Lower leg skin (tissue), 3 donors: ENCODE measurements around the gene ADAM17.

ENCODE experiments used
- POLR2A ChIP-seq, 2 donors: fragments of 450-650 bp; IDR thresholded peaks; one replicate each; pipeline ENCODE4 v1.6.1; 2016 to 2017; ENCODE audit warnings: antibody characterized with exemption in 2 of 2, mild to moderate bottlenecking in 1 of 2, moderate library complexity in 1 of 2
- TF ChIP-seq, protein P1 (sequence below), 3 donors: fragments of 450-650 bp; IDR thresholded peaks; one replicate each; pipeline ENCODE4 v1.5.1; 2016; ENCODE audit warnings: antibody characterized with exemption in 3 of 3, mild to moderate bottlenecking in 3 of 3, moderate library complexity in 2 of 3

DNA sequence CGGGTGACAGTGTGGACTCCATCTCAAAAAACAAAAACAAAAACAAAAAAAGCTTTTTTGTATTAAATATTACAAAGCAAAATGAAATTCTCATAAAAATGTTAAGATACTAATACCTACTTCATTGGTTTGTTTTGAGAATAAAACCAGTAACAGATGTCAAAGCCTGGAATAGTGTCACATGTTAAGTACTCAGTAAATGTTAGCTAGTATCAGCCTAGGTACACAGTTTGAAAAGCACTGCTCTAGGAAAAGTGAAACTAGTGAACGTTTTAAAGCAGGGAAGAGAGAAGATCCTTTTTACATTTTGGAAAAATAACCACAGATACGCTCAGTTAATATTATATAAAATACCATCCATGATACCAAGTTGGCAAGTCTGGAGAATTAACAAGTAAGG, 37.1 kb upstream of the ADAM17 start:
- no peak for TF ChIP-seq POLR2A (IDR thresholded peaks at IDR 0.05)
- TF ChIP-seq, protein P1, sequence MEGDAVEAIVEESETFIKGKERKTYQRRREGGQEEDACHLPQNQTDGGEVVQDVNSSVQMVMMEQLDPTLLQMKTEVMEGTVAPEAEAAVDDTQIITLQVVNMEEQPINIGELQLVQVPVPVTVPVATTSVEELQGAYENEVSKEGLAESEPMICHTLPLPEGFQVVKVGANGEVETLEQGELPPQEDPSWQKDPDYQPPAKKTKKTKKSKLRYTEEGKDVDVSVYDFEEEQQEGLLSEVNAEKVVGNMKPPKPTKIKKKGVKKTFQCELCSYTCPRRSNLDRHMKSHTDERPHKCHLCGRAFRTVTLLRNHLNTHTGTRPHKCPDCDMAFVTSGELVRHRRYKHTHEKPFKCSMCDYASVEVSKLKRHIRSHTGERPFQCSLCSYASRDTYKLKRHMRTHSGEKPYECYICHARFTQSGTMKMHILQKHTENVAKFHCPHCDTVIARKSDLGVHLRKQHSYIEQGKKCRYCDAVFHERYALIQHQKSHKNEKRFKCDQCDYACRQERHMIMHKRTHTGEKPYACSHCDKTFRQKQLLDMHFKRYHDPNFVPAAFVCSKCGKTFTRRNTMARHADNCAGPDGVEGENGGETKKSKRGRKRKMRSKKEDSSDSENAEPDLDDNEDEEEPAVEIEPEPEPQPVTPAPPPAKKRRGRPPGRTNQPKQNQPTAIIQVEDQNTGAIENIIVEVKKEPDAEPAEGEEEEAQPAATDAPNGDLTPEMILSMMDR (IDR thresholded peaks at IDR 0.05) = no peak
